ENCODE measurements around the gene CATSPERD.
"Not testable (repeated sequence)": the region's sequence is repeated elsewhere in the genome, so short reads cannot be mapped to it uniquely, and the experiment has no call there.

Gene CATSPERD

DNA sequence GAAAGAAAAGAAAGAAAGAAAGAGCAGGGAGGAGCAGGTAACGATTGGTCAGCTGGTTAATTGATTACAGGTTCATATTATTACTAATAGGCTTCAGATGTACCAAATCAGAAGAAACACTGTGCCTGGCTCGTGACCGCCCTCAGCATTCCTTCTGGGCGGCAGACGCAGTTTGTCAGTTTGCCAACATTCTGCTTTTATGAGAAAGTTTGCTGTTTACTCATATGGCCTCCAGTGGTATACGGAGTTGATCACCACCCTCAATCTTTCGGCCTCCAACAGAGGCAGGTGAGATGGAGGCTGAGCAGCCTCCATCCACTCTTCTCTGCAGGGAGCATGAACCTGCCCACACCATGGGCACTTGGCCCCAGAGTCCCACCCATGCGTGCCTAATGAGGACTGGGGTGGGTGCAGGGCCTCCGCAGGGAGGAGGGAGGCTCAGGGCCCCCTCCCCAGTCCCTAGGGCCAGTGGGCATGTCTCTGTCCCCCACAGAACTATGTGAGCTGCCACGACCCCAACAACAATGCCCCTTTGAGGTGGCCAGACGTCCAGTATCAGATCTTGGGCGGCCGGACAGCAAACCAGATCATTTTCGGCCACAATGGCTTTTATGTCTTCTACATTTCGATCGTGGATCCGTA is 55.4 kb downstream of the CATSPERD start:
- TF ChIP-seq, protein P1, sequence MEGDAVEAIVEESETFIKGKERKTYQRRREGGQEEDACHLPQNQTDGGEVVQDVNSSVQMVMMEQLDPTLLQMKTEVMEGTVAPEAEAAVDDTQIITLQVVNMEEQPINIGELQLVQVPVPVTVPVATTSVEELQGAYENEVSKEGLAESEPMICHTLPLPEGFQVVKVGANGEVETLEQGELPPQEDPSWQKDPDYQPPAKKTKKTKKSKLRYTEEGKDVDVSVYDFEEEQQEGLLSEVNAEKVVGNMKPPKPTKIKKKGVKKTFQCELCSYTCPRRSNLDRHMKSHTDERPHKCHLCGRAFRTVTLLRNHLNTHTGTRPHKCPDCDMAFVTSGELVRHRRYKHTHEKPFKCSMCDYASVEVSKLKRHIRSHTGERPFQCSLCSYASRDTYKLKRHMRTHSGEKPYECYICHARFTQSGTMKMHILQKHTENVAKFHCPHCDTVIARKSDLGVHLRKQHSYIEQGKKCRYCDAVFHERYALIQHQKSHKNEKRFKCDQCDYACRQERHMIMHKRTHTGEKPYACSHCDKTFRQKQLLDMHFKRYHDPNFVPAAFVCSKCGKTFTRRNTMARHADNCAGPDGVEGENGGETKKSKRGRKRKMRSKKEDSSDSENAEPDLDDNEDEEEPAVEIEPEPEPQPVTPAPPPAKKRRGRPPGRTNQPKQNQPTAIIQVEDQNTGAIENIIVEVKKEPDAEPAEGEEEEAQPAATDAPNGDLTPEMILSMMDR (IDR thresholded peaks at IDR 0.05; ENCODE audit: control insufficient read depth, extremely low read depth, insufficient read depth), result no peak
- H3K4me3 ChIP-seq (ENCODE audit: low read depth, low read length), result no peak overlapping the region
- no peak for DNase-seq (ENCODE audit: low read depth)

- no peak for DNase-seq (ENCODE audit: low read depth)
- H3K4me3 ChIP-seq (ENCODE audit: low read depth, low read length), result no peak overlapping the region
- TF ChIP-seq, protein P1 (IDR thresholded peaks at IDR 0.05; ENCODE audit: control insufficient read depth, extremely low read depth, insufficient read depth), result no peak
Observed at GRCh38 chr19:5778402-5778801, 58.0 kb downstream of the CATSPERD start.

GRCh38 chr19:5780916-5781315 is 60.5 kb downstream of the CATSPERD start:
- not testable (repeated sequence) for H3K4me3 ChIP-seq (ENCODE audit: low read depth, low read length)

DNA sequence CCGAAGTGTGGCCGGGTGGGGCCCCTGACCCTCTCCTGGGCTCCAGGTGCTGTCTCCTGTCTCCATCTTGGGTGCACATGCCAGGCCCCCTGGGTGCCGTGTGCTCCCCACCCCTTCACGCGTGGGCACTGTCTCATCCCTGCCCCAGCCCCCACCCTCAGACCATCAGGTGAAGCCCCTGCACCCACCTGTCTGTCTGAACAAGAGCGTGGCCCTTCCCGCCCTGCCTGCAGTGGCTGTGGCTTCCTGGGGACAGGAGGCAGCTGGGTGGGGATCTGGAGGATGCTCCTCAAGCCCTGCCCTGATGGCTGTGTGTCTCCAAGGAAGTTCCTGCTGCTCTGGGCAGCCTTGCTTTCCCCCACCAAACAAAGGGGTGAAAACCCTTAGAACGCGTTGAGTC is 61.9 kb downstream of the CATSPERD start:
- no peak for DNase-seq (ENCODE audit: low read depth)
- no peak overlapping the region for H3K4me3 ChIP-seq (ENCODE audit: low read depth, low read length)
- TF ChIP-seq, protein P1 (IDR thresholded peaks at IDR 0.05; ENCODE audit: control insufficient read depth, extremely low read depth, insufficient read depth), result no peak

More at GRCh38 chr19:5780916-5781315, 60.5 kb downstream of the CATSPERD start:
- DNase-seq (ENCODE audit: low read depth), result not testable (repeated sequence)

DNA sequence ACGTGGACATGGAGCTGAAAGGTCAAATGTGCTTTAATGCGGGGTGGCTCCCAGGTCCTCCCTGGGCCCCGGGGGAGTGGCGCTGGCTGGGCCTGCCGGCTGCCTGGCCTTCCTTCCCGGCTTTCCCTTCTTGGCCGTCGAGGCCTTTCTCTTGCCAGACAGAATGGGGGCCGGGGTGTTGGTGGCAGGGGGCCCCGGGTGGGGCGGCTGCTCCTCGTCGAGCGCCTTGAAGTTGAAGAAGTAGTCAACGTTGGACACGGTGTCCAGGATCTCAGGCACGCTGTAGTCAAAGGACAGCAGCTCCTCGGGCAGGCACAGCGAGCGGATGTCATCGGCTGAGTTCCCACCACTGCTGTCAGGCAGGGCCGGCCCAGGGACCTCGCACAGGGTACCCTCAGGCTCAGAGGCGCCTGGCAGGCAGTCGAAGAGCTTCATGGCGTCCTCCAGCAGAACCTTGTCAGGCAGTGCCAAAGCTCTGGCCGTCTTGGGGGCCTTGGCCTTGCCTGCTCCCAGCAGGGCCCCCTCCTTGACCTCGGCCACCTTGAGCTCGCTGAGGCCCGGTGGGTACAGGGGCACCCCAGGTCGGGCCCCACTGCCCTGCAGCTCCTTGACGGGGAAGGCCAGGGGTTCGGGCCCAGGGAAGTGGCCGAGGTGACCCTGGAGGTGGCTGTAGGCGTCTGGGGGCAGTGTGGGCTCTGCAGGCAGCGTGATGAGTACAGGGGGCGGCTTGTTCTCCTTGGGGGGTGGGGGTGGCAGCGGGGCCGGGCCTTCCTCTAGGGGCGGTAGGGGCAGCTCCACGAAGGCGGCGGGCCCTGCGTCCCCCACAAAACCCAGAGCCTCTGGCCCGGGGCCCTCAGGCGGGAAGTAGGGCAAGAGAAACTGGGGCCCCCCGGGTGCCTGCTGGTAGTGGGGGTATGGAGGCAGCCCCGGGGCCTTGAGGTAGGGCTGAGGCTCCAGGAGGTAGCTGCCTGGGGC is 62.8 kb downstream of the CATSPERD start:
- TF ChIP-seq, protein P1 (IDR thresholded peaks at IDR 0.05; ENCODE audit: control insufficient read depth, extremely low read depth, insufficient read depth), result no peak
- no peak for DNase-seq (ENCODE audit: low read depth)

DNA sequence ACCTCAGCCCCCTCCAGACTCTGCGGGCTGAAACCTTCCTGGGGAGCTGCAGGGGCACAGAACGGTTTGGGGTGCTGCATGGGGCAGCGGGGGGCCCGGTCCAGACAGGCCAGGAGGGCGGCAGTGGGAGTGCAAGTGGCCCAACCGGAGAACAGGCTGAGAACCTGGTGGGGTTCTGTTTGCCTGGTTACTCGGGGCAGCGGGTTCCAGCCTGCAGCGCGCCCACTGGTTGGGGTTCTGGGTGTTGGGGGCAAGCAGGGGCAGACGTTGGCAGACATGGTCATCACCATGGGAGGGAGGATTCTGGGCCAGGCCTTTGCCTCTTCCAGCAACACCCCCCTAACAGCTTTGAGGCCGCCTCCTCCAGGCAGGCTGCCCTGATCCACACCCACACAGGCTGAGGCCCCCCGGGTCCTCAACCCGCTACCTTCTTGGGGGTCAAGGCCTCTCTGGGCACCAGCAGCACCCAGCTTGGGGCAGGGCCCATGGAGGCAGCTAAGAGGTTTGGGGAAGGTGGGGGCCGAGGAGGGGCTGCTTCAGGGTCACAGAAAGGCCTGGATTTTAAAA is 64.2 kb downstream of the CATSPERD start, which contains the start of gene PRR22:
PRR22 (minus strand) TSS at position 166 of the 567 bp plus-strand sequence; CDS start at position 80, 86 bp downstream.
- DNase-seq (ENCODE audit: low read depth), result no peak
- TF ChIP-seq, protein P1 (IDR thresholded peaks at IDR 0.05; ENCODE audit: control insufficient read depth, extremely low read depth, insufficient read depth), result no peak

More for the DNA sequence above, 62.8 kb downstream of the CATSPERD start:
- no peak overlapping the region for H3K4me3 ChIP-seq (ENCODE audit: low read depth, low read length)

DNA sequence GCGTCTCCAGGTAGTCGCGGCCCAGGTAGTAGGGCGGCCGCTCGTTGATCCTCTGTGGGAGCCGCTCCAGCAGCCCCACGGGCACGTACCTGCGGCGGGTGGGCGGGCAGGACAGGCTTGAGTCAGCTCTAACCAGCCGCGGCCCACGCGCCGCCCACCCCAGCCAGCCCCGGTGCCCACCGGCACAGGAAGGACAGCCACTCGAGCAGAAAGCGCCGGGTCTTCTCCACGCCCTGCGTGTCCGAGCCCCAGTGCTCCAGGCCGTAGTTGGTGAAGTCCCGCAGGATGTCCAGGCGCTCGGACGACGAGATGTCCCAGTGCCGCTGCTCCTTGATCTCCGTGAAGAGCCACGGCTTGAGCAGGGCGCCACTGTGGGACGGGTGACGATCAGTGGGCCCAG is 65.0 kb downstream of the CATSPERD start:
- DNase-seq (ENCODE audit: low read depth), result no peak
- H3K4me3 ChIP-seq (ENCODE audit: low read depth, low read length), result no peak overlapping the region
- TF ChIP-seq, protein P1 (IDR thresholded peaks at IDR 0.05; ENCODE audit: control insufficient read depth, extremely low read depth, insufficient read depth), result no peak

More for the DNA sequence above, 64.2 kb downstream of the CATSPERD start, which contains the start of gene PRR22:
- H3K4me3 ChIP-seq (ENCODE audit: low read depth, low read length), result no peak within 1 kb of the TSS
